Loucy (cell line): ENCODE results near the gene CXorf49B.
"Not testable (repeated sequence)": the region's sequence is repeated elsewhere in the genome, so short reads cannot be mapped to it uniquely, and the experiment has no call there.

Source experiments
- EZH2phosphoT487 ChIP-seq: fragments of 200-600 bp; IDR thresholded peaks from 2 replicates; pipeline ENCODE4 v1.6.1; 2018; ENCODE audit warnings: antibody characterized with exemption, mild to moderate bottlenecking, moderate library complexity, borderline replicate concordance
- TF ChIP-seq, protein P1 (sequence below): fragments of 200-600 bp; sonication (generic); conservative IDR thresholded peaks from 2 replicates; pipeline ENCODE4 v1.5.1; 2014; ENCODE audit warnings: mild to moderate bottlenecking, antibody characterized with exemption, low read length

- TF ChIP-seq, protein P1, sequence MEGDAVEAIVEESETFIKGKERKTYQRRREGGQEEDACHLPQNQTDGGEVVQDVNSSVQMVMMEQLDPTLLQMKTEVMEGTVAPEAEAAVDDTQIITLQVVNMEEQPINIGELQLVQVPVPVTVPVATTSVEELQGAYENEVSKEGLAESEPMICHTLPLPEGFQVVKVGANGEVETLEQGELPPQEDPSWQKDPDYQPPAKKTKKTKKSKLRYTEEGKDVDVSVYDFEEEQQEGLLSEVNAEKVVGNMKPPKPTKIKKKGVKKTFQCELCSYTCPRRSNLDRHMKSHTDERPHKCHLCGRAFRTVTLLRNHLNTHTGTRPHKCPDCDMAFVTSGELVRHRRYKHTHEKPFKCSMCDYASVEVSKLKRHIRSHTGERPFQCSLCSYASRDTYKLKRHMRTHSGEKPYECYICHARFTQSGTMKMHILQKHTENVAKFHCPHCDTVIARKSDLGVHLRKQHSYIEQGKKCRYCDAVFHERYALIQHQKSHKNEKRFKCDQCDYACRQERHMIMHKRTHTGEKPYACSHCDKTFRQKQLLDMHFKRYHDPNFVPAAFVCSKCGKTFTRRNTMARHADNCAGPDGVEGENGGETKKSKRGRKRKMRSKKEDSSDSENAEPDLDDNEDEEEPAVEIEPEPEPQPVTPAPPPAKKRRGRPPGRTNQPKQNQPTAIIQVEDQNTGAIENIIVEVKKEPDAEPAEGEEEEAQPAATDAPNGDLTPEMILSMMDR = not testable (repeated sequence)
- not testable (repeated sequence) for TF ChIP-seq EZH2phosphoT487
Observed at GRCh38 chrX:71764832-71765231, 1.7 kb downstream of the CXorf49B start.
